ENCODE results near the gene TMEM82. TPM values are rescaled to one million over a fixed set of nuclear protein-coding genes. Genes with fewer than 3 reads are reported as not detected.

Gene TMEM82
- total and polyA plus RNA-seq, 2 experiments from 2014 or later: 0.42 TPM; not detected in 1

DNA sequence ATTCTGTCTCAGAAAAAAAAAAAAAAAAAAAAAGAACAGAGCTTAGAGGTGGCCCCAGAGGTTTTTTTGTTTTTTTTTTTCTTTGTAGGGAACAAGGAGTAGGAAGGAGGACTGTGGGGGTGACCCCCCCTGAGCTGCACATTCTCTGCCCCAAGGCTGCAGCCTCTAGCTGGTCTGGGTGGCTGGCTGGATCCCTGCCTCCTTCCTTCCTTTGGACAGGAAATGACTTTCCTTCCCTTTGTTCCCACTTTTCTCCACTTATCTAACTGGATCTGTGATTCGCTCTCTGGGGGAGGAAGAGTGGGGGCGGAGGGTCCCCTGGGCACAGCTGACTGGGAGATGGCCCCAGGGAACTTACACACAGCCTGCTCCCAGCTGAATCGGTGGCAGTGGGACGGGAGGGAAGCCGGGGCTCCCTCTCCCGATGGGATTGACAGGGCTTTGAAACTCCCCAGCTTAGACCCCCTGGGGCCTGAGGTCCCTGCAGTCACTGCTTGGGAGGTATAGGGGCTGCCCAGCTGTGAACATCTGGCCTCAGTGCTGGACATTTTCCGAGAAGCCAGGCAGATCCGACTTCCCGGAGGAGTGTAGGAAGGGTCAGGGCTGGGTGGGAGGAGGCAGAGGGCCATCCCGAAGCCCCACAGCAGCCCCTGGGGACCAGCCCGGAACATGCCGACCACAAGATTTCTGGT lies 18.4 kb downstream of the TMEM82 start:
- DNase-seq (ENCODE audit: low spot score) (peak; percentile 73), ATAC-seq (peak; percentile 1; the same call in 1 of the 3 replicates)
- no peaks in the 10 kb centered on the region for H3K9me2 ChIP-seq (ENCODE audit: insufficient read depth)
- no peak overlapping the region for H2AFZ ChIP-seq
- H3K27me3 ChIP-seq (ENCODE audit: insufficient read depth): no peaks in the 10 kb centered on the region
- H3K4me1 ChIP-seq (ENCODE audit: insufficient read depth): peaks cover 39% of the 10 kb centered on the region
- H3K4me3 Mint-ChIP-seq: peak overlapping the region; percentile 92
- H3K4me1 Mint-ChIP-seq: peaks cover 50% of the 10 kb centered on the region
- H3K36me3 ChIP-seq (ENCODE audit: insufficient read depth): peaks cover 7% of the 10 kb centered on the region
- no peak for TF ChIP-seq NANOG (IDR thresholded peaks at IDR 0.05; ENCODE audit: borderline replicate concordance)
- TF ChIP-seq, protein P1, sequence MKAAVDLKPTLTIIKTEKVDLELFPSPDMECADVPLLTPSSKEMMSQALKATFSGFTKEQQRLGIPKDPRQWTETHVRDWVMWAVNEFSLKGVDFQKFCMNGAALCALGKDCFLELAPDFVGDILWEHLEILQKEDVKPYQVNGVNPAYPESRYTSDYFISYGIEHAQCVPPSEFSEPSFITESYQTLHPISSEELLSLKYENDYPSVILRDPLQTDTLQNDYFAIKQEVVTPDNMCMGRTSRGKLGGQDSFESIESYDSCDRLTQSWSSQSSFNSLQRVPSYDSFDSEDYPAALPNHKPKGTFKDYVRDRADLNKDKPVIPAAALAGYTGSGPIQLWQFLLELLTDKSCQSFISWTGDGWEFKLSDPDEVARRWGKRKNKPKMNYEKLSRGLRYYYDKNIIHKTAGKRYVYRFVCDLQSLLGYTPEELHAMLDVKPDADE (IDR thresholded peaks at IDR 0.05): 0 out of 2 replicates have a peak, but pooled peaks have one; percentile 21
- no peak for TF ChIP-seq EZH2 (IDR thresholded peaks at IDR 0.05; ENCODE audit: low read depth, unreplicated experiment)
- TF ChIP-seq, protein P2, sequence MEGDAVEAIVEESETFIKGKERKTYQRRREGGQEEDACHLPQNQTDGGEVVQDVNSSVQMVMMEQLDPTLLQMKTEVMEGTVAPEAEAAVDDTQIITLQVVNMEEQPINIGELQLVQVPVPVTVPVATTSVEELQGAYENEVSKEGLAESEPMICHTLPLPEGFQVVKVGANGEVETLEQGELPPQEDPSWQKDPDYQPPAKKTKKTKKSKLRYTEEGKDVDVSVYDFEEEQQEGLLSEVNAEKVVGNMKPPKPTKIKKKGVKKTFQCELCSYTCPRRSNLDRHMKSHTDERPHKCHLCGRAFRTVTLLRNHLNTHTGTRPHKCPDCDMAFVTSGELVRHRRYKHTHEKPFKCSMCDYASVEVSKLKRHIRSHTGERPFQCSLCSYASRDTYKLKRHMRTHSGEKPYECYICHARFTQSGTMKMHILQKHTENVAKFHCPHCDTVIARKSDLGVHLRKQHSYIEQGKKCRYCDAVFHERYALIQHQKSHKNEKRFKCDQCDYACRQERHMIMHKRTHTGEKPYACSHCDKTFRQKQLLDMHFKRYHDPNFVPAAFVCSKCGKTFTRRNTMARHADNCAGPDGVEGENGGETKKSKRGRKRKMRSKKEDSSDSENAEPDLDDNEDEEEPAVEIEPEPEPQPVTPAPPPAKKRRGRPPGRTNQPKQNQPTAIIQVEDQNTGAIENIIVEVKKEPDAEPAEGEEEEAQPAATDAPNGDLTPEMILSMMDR (conservative IDR thresholded peaks at IDR 0.05; ENCODE audit: low read depth in 2 of 2): 0 out of 4 replicates have a peak, but pooled peaks of 1 of the 2 experiments have one; percentile 9
- no peak for TF ChIP-seq EZH2phosphoT487 (IDR thresholded peaks at IDR 0.05; ENCODE audit: unreplicated experiment)
- H3K27ac ChIP-seq (ENCODE audit: low read depth): peak overlapping the region; percentile 47; the same call in 1 of the 2 replicates
- peaks cover 34% of the 10 kb centered on the region for H4K20me1 ChIP-seq (replicated peaks; ENCODE audit: insufficient read depth)
- peaks cover 31% of the 10 kb centered on the region for H3F3A ChIP-seq (replicated peaks; ENCODE audit: low read depth)
- H3K9me3 Mint-ChIP-seq: no peaks in the 10 kb centered on the region; the same call in 2 of the 3 replicates
- H3K4me3 ChIP-seq: peak overlapping the region; percentile 92
- peak overlapping the region; percentile 81 for H3K27ac Mint-ChIP-seq
- H3K4me2 ChIP-seq: peak overlapping the region; percentile 98
- peaks cover 59% of the 10 kb centered on the region for H3K79me2 ChIP-seq (replicated peaks; ENCODE audit: insufficient read depth)
- H3K36me3 Mint-ChIP-seq (ENCODE audit: low read depth): peaks cover 40% of the 10 kb centered on the region
- H3K27me3 Mint-ChIP-seq (ENCODE audit: insufficient read depth, low read depth, poor library complexity): peaks cover 28% of the 10 kb centered on the region

DNA sequence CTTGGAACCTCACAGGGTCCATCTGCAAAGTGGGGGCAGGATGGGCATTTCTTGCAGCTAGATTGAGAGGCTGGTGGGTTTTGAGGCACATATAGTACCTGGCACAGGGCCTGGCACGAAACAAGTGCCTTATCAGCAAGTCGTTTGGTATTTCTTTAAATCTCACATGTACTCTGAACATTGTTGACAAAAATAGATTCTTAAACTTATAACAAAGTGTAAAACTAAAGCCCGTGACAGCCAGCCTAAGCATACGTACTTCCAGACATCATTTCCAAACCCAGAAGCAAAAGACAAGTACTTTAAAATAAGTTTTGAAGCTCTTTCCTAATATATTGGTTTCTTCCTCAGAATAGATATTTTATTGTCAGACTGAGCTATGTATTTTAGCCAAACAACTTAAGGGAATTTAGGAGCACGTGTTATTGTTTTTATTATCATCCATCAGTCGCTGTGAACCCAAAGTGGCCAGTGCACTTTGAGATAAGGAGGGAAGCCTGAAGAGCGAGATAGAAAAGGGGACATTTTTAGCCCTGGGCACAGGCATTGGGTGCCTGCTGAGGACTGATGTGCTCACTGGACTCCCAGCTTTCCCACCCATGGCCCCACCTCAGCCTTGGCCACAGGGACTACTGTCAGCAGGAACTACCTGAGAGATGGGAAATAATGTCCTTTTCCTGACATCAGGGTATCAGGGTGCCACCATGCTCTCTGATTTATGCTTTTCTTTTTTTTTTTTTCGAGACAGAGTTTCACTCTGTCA lies 19.2 kb downstream of the TMEM82 start:
- Mint-ChIP-seq H3K9me3 (no peaks in the 10 kb centered on the region; the same call in 2 of the 3 replicates), H3K36me3 (ENCODE audit: low read depth) (peaks cover 47% of the 10 kb centered on the region), H3K27ac (0 out of 2 replicates have a peak overlapping the region, but pooled peaks have one; percentile 0), H3K4me3 (peak overlapping the region; percentile 92; the same call in 2 of the 3 replicates), H3K27me3 (ENCODE audit: insufficient read depth, low read depth, poor library complexity) (peaks cover 29% of the 10 kb centered on the region), H3K4me1 (peaks cover 41% of the 10 kb centered on the region)
- Histone ChIP-seq H3K27ac (ENCODE audit: low read depth) (peak overlapping the region; percentile 47), H2AFZ (no peak overlapping the region), H3K4me1 (ENCODE audit: insufficient read depth) (peaks cover 32% of the 10 kb centered on the region), H3K4me2 (peak overlapping the region; percentile 98), H3K79me2 (replicated peaks; ENCODE audit: insufficient read depth) (peaks cover 59% of the 10 kb centered on the region), H3K27me3 (ENCODE audit: insufficient read depth) (no peaks in the 10 kb centered on the region), H4K20me1 (replicated peaks; ENCODE audit: insufficient read depth) (peaks cover 34% of the 10 kb centered on the region), H3K36me3 (ENCODE audit: insufficient read depth) (peaks cover 12% of the 10 kb centered on the region), H3F3A (replicated peaks; ENCODE audit: low read depth) (peaks cover 24% of the 10 kb centered on the region), H3K4me3 (peak overlapping the region; percentile 92), H3K9me2 (ENCODE audit: insufficient read depth) (no peaks in the 10 kb centered on the region)
- ATAC-seq (no peak), DNase-seq (ENCODE audit: low spot score) (no peak)
- TF ChIP-seq POLR2AphosphoS5 (IDR thresholded peaks at IDR 0.05; ENCODE audit: low read depth): no peak
- TF ChIP-seq, protein P3, sequence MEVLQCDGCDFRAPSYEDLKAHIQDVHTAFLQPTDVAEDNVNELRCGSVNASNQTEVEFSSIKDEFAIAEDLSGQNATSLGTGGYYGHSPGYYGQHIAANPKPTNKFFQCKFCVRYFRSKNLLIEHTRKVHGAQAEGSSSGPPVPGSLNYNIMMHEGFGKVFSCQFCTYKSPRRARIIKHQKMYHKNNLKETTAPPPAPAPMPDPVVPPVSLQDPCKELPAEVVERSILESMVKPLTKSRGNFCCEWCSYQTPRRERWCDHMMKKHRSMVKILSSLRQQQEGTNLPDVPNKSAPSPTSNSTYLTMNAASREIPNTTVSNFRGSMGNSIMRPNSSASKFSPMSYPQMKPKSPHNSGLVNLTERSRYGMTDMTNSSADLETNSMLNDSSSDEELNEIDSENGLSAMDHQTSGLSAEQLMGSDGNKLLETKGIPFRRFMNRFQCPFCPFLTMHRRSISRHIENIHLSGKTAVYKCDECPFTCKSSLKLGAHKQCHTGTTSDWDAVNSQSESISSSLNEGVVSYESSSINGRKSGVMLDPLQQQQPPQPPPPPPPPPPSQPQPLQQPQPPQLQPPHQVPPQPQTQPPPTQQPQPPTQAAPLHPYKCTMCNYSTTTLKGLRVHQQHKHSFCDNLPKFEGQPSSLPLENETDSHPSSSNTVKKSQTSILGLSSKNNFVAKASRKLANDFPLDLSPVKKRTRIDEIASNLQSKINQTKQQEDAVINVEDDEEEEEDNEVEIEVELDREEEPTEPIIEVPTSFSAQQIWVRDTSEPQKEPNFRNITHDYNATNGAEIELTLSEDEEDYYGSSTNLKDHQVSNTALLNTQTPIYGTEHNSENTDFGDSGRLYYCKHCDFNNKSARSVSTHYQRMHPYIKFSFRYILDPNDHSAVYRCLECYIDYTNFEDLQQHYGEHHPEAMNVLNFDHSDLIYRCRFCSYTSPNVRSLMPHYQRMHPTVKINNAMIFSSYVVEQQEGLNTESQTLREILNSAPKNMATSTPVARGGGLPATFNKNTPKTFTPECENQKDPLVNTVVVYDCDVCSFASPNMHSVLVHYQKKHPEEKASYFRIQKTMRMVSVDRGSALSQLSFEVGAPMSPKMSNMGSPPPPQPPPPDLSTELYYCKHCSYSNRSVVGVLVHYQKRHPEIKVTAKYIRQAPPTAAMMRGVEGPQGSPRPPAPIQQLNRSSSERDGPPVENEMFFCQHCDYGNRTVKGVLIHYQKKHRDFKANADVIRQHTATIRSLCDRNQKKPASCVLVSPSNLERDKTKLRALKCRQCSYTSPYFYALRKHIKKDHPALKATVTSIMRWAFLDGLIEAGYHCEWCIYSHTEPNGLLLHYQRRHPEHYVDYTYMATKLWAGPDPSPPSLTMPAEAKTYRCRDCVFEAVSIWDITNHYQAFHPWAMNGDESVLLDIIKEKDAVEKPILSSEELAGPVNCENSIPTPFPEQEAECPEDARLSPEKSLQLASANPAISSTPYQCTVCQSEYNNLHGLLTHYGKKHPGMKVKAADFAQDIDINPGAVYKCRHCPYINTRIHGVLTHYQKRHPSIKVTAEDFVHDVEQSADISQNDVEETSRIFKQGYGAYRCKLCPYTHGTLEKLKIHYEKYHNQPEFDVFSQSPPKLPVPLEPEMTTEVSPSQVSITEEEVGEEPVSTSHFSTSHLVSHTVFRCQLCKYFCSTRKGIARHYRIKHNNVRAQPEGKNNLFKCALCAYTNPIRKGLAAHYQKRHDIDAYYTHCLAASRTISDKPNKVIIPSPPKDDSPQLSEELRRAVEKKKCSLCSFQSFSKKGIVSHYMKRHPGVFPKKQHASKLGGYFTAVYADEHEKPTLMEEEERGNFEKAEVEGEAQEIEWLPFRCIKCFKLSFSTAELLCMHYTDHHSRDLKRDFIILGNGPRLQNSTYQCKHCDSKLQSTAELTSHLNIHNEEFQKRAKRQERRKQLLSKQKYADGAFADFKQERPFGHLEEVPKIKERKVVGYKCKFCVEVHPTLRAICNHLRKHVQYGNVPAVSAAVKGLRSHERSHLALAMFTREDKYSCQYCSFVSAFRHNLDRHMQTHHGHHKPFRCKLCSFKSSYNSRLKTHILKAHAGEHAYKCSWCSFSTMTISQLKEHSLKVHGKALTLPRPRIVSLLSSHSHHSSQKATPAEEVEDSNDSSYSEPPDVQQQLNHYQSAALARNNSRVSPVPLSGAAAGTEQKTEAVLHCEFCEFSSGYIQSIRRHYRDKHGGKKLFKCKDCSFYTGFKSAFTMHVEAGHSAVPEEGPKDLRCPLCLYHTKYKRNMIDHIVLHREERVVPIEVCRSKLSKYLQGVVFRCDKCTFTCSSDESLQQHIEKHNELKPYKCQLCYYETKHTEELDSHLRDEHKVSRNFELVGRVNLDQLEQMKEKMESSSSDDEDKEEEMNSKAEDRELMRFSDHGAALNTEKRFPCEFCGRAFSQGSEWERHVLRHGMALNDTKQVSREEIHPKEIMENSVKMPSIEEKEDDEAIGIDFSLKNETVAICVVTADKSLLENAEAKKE (CRISPR knock-in tag; IDR thresholded peaks at IDR 0.05): no peak

All from GM23338 (cell line).